Measurements from ENCODE around the gene NFRKB.
"Not testable (repeated sequence)": the region's sequence is repeated elsewhere in the genome, so short reads cannot be mapped to it uniquely, and the experiment has no call there.

Gene NFRKB

DNA sequence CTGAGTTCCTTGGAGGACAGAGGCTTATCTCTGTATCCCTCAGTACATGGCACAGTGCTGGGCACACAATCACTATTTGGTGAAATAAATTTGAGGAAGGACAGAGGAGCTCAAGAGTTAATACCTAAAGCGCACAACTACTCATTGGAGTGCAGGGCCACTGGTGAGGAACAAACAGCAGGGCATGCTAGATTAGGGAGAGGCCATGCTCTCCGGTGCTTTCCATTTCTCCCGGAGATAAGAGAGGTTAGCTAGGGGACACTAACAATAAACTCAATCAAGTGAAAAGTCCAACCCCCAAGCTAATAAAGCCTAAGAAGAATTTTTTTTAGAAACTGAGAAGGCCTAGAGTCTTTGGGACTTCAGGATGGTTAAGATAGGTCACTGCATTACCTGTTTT, 29.1 kb downstream of the NFRKB start:
- H3K4me3 ChIP-seq (ENCODE audit: low read length): no peak overlapping the region
- TF ChIP-seq ZNF274 (IDR thresholded peaks at IDR 0.05; ENCODE audit: low read depth, low read length): no peak

DNA sequence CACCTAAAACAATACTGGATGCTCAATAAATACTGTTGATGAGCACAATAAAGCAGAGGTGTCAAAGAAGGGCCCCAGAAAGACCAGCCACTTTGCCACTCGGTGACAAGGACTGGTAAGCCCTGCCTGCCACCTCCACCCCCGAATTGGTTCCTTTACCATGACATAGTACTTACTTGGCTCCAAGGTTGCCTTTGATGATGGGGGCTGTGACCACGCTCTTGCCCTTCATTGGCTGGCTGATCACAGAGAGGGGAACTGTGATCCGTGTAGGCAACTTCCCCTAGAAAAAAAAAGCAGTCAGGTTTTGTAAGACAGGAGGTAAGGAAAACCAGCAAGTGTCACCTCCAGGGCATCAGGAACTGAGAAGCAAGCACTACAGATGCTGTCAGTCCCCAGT, 29.7 kb downstream of the NFRKB start:
- H3K4me3 ChIP-seq (ENCODE audit: low read length): no peak overlapping the region
- TF ChIP-seq ZNF274 (IDR thresholded peaks at IDR 0.05; ENCODE audit: low read depth, low read length): no peak

DNA sequence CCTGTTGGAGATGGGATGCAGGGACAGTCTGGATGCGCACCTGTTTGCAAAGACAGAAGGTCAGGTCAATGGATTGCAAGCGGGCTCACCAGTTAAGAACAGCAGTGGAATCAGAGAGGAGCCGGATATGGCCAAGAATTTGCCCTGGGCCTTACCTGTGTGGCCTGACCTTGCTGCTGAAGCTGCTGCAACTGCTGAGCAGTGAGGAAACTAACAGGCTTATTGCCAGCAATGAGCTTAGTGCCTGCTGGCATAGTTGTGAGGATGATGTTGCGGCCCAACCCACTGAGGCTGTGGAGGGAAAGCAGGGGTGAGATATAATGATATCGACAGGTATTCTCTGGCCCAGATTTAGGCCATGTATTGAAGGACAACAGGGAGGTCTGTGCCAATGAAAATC, 30.6 kb downstream of the NFRKB start:
- TF ChIP-seq ZNF274 (IDR thresholded peaks at IDR 0.05; ENCODE audit: low read depth, low read length): no peak
- no peak overlapping the region for H3K4me3 ChIP-seq (ENCODE audit: low read length)

DNA sequence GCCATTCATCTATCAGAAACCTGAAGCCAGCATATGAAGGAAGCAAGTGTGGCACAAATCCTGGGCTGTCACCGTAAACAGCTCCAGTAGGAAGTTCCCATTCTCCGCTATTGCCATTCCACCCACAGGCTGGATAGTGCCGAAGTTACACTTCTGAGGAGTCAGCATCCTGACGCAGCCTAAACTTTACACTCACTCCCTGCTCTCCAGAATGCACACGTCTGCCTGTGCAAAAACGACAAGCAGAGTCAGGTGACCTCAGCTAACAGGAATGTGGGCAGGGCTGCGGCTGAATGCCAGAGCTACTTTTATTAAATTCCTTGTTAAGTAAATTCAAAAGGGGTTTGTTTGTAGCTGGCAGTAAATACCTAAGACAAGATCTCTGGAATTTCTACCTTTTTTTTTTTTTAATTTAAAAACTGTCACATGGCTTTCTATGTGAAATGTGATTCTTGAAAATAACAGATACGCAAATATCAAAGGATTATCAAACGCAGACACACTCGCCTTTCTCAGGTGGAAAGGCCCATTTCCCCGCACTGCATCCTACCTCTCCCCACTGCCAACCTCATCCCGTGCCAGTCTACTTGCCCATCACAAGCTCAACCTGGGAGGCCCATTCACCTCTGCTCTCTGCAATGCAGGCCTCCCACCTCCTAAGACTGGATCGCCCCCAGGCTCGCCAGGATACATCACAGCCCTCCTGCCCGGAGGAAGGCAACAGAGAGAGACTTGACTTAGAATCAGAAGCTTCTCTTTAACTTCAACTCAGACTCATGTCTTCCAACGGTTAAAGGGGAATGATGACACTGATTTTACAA, 33.5 kb downstream of the NFRKB start:
- TF ChIP-seq ZNF274 (IDR thresholded peaks at IDR 0.05; ENCODE audit: low read depth, low read length): no peak
- H3K4me3 ChIP-seq (ENCODE audit: low read length): no peak overlapping the region

DNA sequence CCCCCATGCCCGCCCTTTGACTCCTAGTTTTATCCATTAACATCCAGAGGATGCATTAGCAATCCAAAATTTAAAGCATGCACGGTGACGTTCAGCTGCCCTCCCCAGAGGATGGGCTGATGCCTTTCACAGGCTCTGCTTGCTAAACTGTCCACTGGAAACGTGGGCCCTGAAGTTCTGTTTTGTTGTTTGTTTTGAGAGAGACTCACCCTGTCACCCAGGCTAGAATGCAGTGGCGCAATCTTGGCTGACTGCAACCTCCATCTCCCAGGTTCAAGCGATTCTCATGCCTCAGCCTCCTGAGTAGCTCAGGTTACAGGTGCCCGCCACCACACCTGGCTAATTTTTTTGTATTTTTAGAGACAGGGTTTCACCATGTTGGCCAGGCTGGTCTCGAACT, 39.3 kb downstream of the NFRKB start:
- no peak for TF ChIP-seq ZNF274 (IDR thresholded peaks at IDR 0.05; ENCODE audit: low read depth, low read length)
- H3K4me3 ChIP-seq (ENCODE audit: low read length): no peak overlapping the region

DNA sequence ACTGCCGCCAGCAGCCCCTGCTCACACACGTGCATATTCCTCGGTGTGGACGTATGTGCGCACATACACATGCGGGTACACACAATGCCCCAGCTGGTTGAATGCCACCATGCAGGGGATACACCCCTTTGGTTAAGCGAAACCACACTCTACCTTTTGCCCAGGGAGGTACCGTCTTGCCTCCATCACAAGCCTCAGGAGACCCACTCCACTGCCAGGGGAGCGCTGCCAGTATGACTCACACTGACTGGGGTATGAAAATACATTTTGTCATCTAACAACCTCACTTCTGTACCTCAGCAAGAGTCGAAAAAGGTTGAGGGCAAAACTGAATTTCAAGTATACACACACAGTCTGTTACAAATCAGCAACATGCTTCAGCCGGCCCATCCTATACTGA, 40.3 kb downstream of the NFRKB start:
- no peak overlapping the region for H3K4me3 ChIP-seq (ENCODE audit: low read length)
- TF ChIP-seq ZNF274 (IDR thresholded peaks at IDR 0.05; ENCODE audit: low read depth, low read length): no peak

DNA sequence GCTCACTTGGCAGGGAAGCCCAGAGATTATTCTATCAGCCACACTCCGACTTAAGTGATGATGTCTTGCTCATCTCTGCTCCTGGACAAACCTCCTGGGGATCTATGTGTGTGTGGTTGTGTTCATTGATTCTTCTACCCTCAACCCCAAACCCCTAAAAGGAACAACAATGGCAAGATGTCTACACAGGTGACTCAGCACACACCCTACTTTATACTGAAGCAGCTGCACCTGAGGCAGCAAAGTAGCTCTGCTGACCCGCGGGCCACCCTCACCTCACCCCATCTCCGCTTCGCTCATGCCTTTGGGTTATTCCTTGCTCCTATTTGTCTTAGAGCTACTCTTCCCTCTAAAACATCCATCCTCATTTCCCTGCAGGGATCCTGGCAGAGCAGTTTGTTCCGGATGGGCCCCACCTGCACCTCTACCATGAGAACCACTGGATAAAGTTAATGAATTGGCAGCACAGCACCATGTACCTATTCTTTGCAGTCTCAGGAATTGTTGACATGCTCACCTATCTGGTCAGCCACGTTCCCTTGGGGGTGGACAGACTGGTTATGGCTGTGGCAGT, 41.1 kb downstream of the NFRKB start:
- TF ChIP-seq ZNF274 (IDR thresholded peaks at IDR 0.05; ENCODE audit: low read depth, low read length): no peak
- no peak overlapping the region for H3K4me3 ChIP-seq (ENCODE audit: low read length)

DNA sequence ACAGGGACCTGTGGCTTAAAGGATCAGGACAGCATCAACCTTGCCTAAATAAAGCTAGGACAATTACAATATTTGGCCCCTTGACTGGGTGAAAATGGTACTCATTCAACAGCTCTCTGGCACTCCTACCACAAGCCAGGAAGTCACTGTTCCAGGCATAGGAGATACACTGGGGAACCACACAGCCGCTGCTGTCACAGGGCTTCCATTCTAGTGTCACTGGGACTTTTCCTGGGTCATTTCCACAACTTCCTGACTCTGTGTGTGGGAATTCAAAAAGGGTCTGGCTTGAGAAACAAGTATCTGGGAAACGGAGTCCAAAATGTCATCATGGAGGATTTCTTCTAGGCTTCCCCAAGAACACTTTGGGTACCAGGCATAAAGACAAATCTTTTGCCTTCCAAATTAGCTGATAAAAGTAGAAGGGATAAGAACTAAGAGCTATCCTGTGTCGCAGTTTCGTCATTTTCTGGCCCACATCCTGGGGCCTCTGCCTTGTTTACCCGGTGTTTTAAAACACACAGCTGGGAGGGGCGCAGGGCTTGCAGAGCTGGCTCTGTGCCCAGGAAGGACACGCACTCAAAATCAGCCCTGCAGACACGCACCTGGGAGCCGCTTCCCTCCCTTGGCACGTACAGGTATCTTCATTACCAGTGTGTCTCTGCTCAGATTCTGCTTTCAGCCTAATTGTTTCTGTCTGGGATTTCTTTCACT, 41.7 kb downstream of the NFRKB start:
- H3K4me3 ChIP-seq (ENCODE audit: low read length): no peak overlapping the region
- TF ChIP-seq ZNF274 (IDR thresholded peaks at IDR 0.05; ENCODE audit: low read depth, low read length): no peak

DNA sequence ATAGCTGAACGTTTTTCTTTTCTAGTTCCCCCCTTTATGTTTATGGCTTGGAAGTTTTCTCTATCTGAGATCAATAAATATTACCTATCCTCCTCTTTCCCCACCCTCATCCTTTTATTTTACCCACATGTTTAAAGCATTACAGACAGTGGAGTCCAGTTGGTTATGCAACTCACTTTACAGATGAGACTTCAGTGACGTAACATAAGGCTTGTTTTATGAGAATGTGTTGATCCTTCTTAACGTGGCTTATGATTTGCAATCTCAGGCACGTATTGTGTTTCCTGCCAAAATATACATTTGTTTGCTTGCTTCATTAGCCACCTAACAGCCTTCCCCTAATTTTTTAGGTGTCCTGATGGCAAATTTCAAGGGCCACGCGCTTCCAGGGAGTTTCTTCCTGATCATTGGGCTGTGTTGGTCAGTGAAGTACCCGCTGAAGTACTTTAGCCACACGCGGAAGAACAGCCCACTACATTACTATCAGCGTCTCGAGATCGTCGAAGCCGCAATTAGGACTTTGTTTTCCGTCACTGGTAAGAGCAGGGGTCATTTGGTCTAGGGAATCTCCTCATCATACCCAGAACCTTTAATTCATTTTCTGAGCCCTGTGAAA, 43.1 kb downstream of the NFRKB start:
- TF ChIP-seq ZNF274 (IDR thresholded peaks at IDR 0.05; ENCODE audit: low read depth, low read length): no peak

DNA sequence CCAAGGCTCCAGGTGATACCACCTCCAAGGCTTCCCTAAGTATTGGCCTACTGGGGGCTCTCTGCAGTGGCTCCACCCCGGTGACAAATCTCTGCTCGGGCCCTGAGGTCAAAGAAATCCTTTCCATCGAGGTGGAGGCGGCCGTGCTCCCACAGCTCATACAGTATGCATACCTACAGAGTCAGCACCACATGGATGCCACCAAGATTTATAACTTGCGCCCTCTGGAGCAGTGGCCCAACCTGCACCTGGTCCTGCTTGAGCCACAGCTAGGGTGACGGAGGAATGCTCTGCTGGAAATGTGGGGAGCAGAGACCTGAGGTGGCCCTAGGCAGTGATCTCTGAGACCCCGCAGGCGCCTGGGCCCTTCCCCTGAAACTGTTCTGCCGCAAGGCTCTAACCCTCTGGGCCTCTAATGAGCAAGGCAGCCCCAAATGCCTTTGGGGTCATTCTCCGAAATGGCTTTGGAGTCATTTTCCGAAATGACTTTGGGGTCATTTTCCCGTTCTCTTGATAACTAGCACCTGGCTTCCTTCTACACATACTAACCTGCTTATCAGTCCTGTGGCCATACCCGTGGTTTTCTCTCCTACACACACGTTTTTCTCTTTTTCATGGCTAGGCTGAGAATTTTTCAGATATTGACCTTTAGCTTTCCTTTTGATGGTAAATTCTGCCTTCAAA, 45.8 kb downstream of the NFRKB start:
- no peak for TF ChIP-seq ZNF274 (IDR thresholded peaks at IDR 0.05; ENCODE audit: low read depth, low read length)
- H3K4me3 ChIP-seq (ENCODE audit: low read length): no peak overlapping the region

More for the DNA sequence above, 43.1 kb downstream of the NFRKB start:
- H3K4me3 ChIP-seq (ENCODE audit: low read length): no peak overlapping the region

DNA sequence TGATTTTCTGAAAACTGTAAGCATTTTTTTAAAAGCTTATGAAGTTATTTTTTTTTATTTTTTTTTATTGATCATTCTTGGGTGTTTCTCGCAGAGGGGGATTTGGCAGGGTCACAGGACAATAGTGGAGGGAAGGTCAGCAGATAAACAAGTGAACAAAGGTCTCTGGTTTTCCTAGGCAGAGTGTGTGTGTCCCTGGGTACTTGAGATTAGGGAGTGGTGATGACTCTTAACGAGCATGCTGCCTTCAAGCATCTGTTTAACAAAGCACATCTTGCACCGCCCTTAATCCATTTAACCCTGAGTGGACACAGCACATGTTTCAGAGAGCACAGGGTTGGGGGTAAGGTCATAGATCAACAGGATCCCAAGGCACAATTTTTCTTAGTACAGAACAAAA, 48.0 kb downstream of the NFRKB start:
- not testable (repeated sequence) for H3K4me3 ChIP-seq (ENCODE audit: low read length)

DNA sequence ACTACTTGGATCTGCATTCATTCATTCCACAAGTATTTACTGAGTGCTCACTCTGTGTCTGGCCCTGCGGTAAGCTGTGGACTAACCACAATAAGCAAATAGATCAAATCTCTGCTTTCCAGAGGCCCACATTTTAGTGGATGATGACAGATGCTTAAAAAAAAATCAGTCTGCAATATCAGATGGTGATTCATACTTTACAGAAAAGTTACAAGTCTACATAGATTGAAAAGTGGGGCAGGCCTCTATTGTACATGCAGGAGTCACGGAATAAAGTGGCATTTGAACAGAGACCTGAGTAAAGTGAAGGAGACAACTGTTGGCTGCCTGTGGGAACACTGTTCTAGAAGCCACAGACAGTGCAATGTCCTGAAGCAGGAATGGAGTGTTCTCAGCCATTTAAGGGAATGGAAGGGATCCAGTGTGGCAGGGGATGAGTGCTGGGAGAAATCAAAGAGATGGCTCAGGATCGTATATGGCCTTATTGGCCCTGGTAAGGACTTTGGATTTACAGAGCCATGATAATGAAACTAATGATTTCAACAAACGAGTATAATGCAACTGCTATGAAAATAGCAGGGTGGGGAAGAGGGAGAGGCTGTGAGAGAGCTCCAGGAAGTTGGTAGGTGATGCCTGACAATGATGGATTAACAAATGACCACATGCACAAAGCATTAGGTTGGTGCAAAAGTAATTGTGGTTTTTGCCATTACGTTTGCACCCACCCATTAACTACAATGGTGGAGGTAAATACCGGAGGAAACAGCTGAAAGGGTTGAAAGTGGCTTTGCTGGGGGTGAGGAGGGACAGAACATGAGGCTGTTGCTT, 48.7 kb downstream of the NFRKB start:
- no peak overlapping the region for H3K4me3 ChIP-seq (ENCODE audit: low read length)
- no peak for TF ChIP-seq ZNF274 (IDR thresholded peaks at IDR 0.05; ENCODE audit: low read depth, low read length)

Measured in GM08714 (cell line).